HG02852 (cell line): ENCODE results near the gene COBLL1.
"Not testable (repeated sequence)": the region's sequence is repeated elsewhere in the genome, so short reads cannot be mapped to it uniquely, and the experiment has no call there.

Experiments
- ATAC-seq: cut with Tn5 transposase; IDR thresholded peaks from one replicate; pipeline ENCODE4 v1.9.1; 2021; ENCODE audit warnings: mild to moderate bottlenecking, moderate library complexity; ENCODE audit not compliant: unreplicated experiment

The COBLL1 gene

DNA sequence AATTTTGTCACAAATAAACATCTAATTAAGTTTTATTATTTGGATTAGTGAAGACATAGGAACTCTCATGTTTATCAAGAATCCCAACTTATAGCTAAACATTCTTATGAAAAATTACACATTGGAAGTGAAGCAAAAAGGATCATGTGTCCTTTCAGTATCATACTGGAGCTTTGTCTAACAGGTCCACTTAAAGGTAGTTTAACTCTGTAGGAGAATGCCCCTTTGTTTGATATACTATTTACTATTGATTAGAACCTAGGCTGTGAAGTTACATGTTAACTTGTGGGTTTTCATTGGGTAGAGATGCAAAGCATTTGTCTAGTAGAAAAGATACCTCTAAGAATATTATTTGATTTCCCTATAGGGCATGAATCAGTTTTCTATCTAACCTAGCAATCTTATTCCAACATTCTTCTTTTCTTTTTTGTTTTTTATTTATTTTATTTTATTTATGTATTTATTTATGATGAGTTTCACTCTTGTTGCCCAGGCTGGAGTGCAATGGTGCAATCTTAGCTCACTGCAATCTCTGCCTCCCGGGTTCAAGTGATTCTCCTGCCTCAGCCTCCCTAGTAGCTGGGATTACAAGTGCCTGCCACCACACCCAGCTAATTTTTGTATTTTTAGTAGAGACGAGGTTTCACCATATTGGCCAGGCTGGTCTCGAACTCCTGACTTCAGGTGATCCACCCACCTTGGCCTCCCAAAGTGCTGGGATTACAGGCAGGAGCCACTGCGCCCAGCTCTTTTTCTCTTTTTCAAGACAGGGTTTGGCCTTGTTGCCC is 18.5 kb upstream of the COBLL1 start:
- ATAC-seq: not testable (repeated sequence)

DNA sequence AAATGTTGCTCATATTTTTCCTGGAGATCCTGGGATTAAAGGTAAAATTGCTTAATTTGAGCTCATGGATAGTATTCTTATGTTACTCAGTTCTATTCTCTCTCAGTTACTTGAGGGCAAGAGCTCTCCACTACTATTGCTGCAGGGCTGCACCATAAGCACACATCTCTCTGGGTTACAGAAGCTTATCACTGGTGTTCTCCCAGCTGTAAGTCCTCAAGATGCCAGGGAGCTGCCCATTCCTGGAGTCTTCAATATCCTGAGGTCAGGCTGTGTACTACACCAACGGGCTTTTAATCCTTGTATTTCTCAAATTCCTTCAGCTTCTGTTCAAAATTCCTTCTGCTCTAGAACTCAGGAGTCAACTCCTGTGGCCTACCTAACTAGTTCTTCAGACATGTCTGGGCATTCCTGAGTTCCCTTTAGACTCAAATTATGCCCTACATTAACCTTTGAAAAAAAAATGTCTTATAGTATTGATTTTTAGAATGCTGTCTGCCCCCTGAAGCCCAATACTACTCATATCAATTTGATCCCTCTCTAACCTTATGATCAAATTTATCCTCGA is 17.7 kb upstream of the COBLL1 start:
- no peak for ATAC-seq

DNA sequence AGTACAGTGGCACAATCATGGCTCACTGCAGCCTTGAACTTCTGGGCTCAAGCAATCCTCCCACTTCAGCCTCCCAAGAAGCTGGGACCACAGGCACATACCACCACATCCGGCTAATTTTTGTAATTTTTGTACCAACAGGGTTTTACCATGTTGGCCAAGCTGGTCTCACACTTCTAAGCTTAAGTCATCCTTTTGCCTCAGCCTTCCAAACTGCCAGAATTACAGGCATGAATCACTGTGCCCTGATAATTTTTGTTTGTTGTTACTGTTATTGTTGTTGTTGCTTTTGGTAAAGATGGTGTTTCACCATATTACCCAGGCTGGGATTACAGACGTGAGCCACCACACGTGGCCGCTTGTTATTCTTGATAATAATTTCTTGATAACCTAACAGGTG is 10.5 kb upstream of the COBLL1 start:
- no peak for ATAC-seq

DNA sequence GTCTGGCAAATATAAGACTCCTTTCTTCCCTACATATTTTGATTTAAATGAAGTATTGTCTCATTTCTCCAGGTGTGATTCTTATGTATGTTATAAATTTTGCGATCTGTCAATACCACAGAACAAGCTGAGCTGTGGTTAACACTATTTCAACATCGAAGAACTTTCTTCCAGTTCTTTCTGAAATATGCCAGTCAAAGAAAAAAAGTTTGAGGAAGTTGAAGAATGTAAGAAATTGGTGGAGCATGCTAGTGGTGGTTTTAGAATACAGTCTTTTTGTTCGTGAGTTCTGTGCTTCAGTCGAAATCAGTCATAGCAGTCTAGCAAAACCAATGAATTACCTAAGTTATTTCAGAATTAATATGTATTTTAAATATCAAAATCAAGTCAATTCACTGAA is 8.6 kb upstream of the COBLL1 start:
- ATAC-seq: no peak

DNA sequence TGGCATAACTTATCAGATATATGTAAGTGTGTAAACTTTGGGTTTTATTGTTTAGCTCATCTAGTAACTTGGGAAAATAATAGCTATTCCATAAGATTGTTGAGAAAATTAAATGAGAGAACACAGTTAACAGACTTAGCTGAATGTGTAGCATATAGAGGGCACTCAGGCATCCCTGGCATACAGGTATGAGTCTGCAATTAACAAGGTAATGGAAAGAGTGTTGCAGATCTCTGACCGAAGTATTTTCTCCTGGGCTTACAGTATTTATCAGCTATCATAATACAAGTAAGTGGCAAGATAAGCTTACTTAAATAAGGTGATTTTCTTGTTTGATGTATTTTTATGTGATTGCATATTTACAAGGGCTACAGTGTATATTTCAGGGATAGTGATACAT is 7.9 kb upstream of the COBLL1 start:
- no peak for ATAC-seq

DNA sequence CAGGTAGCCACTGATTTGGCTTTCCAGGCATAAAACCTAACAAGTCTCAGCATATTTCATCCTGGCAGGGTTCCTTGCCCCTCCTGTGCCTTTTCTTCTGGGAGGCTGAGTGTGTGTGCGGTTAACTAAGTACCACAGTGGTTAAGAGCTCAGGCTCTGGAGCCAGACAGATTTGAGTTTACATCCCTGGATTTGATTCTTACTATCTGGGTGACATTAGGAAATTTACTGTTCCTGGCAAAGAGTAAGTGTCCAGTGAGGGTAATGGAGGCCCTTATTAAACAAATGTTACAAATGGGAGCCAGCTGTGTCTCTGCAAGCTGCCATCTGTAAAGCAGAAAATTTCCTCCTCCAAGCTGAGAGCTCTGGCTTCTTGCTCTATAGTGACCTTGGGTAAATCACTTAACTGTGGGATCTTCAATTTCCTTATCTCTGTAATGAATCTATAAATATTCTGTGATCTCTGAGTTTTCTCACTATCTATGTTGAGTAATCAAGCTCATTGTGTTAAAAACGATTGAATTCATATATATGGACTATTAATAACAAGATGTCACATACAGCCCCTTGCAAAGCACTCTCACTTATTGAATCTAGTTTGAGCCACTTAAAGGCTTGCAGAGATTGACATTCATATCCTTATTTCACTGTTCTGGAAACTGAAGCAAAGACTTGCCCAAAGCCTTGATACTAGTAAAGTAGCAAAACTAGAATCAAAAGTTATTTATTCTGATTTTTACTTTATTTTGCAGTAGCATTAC is 6.5 kb upstream of the COBLL1 start:
- no peak for ATAC-seq

DNA sequence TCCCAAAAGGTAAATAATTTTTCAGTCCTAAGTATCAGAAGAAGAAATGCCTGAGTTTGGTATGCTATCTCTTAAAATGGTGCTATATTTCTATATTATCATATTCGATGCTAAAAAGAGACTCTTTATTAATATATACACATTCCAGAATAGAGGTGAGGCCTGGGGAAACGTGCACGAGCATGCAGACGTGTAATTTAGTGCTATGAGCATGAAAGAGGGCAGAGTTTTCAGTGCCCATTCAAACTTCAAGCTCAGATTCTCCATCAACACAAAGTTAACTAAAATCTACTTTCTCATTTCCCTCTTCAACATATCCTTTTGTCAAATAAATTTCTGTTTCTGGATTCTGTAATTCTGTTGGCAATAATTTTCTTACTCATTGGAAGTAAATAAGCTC is 5.7 kb upstream of the COBLL1 start:
- ATAC-seq: no peak

DNA sequence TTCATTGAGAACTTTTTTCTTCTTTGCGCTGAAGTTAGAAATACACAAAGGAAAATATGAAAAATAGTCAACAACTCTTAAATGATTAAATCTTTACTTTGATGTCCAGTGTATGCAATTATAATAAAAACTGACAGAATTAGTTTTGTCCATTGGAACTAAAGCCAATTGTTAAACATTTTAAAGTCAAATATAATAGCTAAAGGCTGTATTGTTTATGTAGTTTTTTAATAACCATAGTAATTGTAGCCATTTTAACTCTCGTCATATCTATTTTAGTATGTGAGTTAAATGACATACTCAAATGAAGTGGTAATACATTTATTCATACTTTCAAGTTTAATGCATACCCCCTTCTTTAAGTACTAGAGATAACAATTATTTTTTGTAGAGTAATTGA is 4.7 kb upstream of the COBLL1 start:
- ATAC-seq: no peak

DNA sequence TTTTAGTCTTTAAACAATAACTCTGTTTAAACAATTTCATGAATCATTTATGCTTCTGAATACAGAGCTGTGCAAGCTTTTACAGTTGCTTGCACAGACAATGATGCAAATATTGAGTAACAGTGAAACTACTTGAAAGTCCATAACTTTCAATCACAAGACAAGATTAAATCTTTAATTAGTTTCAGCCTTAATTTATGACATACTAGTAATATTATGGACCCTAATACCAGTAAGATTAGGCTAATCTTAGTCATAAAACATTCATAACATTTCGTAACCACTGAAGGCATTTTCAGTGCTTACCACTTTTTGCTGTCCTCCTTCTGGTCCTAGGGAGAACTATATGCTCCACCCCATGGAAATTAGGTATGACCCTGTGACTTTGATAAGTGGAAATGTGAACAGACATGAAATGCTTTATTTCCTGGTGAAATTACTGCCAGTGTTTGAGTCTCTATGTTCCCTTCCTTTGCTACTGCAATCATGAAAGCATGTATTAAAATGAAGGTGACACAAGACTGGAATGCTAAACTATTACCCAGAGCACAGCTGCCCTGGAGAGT is 1.8 kb upstream of the COBLL1 start:
- no peak for ATAC-seq

DNA sequence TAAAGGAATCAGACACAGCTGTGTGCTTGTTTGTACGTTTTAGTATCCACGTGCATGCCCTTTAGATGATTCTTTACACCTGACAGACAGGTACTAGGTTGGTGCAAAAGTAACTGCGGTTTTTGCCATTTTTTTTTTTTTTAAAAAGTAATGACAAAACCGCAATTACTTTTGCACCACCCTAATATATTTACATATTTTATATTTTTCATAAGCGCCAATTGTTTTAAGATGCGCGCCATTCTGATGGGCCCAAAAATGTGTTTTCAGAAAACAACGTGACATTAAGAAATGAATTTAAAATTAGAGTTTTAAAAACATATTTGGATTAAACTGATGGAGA is 972 bp upstream of the COBLL1 start:
- ATAC-seq: no peak

DNA sequence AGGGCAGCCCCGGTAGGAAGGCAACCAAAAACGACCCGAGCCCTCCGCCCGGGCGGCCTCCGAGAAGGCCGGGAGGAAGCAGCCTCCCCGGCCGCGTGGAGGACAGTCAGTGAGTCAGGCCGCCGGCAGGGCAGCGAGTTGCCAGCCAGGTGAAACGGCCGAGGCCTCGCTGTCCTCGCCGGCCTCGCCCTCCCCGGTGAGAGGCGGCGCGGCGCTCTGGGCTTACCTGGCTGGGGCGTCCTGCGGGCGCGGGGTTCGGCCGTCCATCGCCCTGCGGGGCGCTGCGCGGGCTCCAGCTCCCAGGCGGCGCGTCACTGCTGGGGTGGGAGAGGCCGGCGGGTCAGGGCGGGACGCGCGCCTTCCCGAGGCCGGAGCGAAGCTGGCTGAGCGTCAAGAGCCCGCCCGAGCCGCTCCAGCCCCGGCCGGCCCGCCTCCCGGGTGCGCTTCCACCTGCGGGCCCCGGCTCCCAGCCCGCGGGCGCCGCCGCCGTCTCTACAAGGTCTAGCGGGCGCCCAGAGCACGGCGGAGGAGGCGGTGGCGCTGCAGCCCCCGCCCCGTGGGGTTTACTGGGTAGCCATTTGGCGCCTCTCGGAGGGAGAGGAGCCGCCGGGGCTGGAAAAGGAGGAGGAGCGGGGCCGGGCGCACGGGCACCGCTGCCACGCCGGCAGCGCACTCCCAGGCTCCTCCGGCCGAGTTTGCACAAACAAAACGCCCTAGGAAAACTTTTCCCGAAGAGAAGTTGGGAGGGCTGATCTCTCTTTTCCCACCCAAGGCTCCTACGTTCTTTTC is 499 bp downstream of the COBLL1 start:
- peak; percentile 61 for ATAC-seq

DNA sequence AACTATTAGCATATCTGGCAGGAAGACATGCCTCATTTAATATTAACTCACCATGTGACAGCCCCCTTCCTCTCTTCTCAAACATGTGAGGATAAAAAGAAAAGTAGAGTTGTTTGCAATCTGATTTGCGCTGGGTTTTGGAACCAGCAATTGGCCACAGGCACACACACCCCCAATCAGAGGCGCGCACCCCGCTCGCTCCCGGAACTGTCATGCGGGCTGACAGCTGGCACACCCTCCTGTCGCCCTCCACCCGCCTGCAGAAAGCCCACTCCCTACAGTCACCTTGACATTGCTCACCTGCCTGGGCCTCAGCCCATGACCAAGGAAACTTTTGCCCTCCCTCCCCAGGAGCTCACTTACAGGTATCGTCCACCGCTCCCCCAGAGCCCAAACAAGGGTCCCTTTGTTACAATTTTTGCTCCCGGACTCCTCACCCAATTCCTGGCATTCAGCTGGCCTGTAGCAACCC is 1.1 kb downstream of the COBLL1 start:
- ATAC-seq: no peak

DNA sequence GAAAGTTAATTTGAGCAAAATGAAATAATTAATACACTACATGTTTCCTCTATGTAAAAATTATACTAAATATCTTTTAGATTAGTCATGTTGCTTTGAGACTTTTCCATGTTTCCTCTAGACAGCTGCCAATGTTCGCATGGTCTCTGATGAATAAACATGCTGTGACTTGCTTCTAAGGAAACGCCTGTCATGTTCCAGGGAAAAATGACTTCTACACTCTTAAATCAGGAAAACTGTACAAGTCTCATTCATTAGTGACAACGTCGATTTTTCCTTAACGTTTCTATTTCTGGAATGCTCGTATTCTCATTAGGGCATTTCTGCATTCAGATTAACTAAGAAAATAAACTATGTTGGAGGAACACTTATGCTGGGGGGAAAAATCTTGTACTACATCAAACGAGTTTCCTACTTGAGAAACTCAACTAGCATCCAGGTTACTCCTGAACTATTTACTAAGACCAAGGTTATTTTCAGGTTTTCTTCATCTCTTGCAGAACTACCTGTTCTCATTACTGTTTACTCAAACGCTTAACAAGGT is 1.6 kb downstream of the COBLL1 start:
- no peak for ATAC-seq

DNA sequence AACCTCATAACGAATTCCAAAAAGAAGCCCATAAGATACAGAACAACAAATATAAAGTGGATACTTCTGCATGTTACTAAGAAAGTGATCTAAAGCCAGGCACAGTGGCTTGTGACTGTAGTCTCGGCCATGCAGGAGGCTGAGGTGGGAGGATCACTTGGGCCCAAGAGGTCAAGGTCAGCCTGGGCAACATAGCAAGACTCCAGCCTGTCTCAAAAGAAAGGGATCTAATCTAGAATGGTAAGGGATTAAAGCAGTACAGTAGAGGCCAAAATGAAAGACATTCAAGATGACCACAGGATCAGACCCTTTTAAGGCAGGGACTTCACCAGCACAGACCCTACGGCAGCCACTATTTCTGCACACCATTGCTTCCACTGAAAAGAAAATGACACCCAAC is 3.8 kb downstream of the COBLL1 start:
- ATAC-seq: no peak

DNA sequence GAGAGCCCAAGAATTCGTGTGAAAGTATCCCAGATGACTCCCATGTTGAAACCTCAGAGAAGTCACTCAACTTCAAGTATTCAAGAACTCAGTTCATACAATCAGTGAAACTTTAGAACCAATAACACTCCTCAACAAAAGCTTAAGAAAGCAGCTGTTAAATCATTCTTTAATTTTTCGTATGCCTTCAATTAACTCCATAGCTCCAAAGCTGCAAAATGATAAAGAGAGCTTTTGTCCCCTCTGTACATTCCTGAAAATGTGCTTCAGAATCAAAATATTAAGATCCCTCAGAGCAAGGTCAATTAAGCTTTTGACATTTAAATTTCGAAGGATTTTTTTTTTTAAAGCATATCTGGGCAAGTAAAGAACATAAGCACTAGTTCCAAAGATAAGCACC is 4.7 kb downstream of the COBLL1 start:
- no peak for ATAC-seq

DNA sequence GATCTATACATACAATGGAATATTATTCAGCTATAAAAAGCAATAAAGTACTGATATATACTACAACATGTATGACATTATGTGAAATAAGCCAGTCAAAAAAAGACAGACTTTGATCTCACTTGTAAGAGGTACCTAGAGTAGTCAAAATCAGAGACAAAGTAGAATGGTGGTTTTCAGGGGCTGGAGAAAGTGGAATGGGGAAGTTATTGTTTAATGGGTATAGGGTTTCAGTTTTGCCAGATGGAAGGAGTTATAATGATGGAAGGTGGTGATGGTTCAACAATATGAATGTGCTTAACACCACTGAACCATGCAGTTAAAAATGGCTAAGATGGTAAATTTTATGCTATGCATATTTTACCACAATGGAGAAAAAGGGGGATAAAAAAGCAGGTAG is 6.3 kb downstream of the COBLL1 start:
- ATAC-seq: peak; percentile 65

DNA sequence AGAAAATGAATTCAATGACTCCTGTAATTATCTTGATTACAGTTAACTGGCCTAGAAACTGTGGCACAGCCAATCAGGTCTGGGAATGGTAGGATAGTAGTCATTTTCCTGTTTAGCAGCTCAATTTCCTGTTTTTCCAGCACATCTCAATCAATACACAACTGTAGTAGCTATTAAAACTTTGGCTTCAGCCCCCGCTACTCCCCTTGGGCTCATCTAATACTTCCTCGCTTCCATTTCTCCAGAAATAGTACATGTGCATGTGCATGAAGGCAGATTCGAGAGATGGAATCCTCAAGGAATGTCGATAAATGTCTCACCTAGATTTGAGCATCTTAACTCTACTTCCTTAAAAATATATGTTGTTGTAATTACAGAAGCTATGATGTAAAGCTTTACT is 9.7 kb downstream of the COBLL1 start:
- no peak for ATAC-seq

DNA sequence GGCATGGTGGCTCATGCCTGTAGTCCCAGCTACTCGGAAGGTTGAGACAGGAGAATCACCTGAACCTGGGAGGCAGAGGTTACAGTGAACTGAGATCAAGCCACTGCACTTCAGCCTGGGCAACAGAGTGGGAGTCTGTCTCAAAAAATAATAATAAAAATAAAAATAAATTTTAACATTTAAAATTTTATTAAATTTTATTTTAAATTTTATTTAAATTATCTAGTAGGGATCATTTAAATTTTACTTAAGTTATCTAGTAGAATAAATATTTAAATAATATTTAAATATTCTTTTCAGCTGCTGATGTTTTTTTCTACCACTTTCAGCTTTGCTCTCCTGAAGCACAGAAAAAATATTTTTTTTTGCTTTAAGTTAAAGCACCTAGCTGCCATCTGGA is 10.4 kb downstream of the COBLL1 start:
- no peak for ATAC-seq

DNA sequence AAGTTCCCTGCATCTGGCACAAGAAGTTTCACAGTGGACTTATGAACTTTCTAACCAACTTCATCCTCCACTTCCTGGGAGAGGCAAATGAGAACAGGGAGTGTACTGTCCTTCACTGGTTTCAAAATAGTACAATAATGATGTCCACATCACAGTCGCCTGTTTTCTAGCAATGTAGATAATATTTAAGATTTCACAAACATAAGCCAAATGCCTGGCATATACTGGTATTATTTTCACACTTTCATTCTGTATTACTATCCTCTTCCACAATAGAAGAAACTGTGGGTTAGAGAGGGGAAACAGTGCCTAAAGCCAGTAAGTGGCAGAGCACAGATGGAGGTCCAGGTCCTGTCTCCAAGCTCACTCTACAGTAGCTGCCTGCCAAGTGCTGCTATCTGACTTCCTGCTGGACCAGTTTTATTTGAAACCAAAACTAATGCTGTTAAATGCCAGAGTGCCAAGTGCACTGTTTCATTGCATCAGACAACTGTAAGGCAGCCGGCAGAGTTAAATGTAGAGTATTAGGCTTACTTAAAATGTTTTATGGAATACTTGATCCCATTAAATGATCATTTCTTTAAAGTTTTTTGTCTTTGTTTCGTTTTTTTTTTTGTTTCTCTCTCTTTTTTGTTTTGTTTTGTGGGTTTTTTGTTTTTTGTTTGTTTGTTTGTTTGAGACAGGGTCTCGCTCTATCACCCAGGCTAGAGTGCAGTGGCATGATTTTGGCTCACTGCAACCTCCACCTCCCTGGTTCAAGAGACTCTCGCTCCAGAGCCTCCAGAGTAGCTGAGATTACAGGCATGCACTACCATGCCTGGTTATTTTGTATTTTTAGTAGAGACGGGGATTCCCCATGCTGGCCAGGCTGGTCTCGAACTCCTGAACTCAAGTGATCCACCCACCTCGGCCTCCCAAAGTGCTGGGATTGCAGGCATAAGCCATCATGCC is 15.1 kb downstream of the COBLL1 start:
- no peak for ATAC-seq

DNA sequence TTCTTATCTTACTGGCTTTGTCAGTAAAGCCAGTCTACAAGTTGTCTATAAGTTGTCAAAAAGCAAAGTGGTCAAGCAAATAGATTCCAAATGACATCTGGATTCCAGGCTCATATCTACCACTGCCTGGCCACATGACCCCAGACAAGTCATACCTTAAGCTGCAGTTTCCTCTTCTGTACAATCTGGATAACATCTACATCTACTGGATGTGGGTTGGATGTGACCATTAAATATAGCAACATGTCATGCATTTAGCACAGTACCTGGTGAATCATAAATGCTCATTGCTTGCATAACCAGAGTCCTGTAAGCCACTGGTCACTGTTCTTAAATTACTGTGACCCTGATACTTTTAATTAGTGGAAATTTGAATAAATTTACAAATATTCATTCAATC is 16.8 kb downstream of the COBLL1 start:
- ATAC-seq: no peak
